ENCODE measurements around the gene ZNF175. TPM values are rescaled to one million over a fixed set of nuclear protein-coding genes. Genes with fewer than 3 reads are reported as not detected.

ZNF175 gene
- total RNA-seq, 1 experiment from 2014 or later: 16.1 TPM

- H3K4me1 Mint-ChIP-seq (ENCODE audit: low read depth, unreplicated experiment): no peaks in the 10 kb centered on the region
- peaks cover 8% of the 10 kb centered on the region for H3K36me3 Mint-ChIP-seq (ENCODE audit: insufficient read depth, unreplicated experiment)
- H3K4me3 Mint-ChIP-seq (ENCODE audit: low read depth, unreplicated experiment): no peak overlapping the region
- intact Hi-C loops (cut with micrococcal nuclease; ENCODE audit: unreplicated experiment): no loop called here
- no peak for DNase-seq
- peak overlapping the region; percentile 33 for H3K27ac Mint-ChIP-seq (ENCODE audit: unreplicated experiment)
- no peaks in the 10 kb centered on the region for H3K27me3 Mint-ChIP-seq (ENCODE audit: unreplicated experiment)
- H3K9me3 Mint-ChIP-seq (ENCODE audit: low read depth, unreplicated experiment): peaks cover 28% of the 10 kb centered on the region
- CTCF ChIA-PET: no interaction called here
- TF ChIP-seq CTCF (IDR thresholded peaks at IDR 0.05; ENCODE audit: unreplicated experiment): no peak
- no TSS peak for BruUV-seq (replicated peaks)
These were observed 15.7 kb downstream of the ZNF175 start for GRCh38 chr19:51586799-51587198.

GRCh38 chr19:51587264-51588191 lies 16.4 kb downstream of the ZNF175 start:
- Mint-ChIP-seq H3K4me1 (ENCODE audit: low read depth, unreplicated experiment) (no peaks in the 10 kb centered on the region), H3K36me3 (ENCODE audit: insufficient read depth, unreplicated experiment) (peaks cover 8% of the 10 kb centered on the region)
- no peak for TF ChIP-seq CTCF (IDR thresholded peaks at IDR 0.05; ENCODE audit: unreplicated experiment)

GRCh38 chr19:51589511-51589910 lies 18.4 kb downstream of the ZNF175 start:
- H3K27me3 Mint-ChIP-seq (ENCODE audit: unreplicated experiment): no peaks in the 10 kb centered on the region
- H3K4me3 Mint-ChIP-seq (ENCODE audit: low read depth, unreplicated experiment): no peak overlapping the region
- intact Hi-C loops (cut with micrococcal nuclease; ENCODE audit: unreplicated experiment): no loop called here
- no peak for TF ChIP-seq CTCF (IDR thresholded peaks at IDR 0.05; ENCODE audit: unreplicated experiment)
- no peak overlapping the region for H3K27ac Mint-ChIP-seq (ENCODE audit: unreplicated experiment)
- CTCF ChIA-PET: no interaction called here
- H3K4me1 Mint-ChIP-seq (ENCODE audit: low read depth, unreplicated experiment): peaks cover 11% of the 10 kb centered on the region
- H3K36me3 Mint-ChIP-seq (ENCODE audit: insufficient read depth, unreplicated experiment): peaks cover 21% of the 10 kb centered on the region
- BruUV-seq (replicated peaks): no TSS peak
- peaks cover 21% of the 10 kb centered on the region for H3K9me3 Mint-ChIP-seq (ENCODE audit: low read depth, unreplicated experiment)
- no peak for DNase-seq

More at GRCh38 chr19:51587264-51588191, 16.4 kb downstream of the ZNF175 start:
- H3K9me3 Mint-ChIP-seq (ENCODE audit: low read depth, unreplicated experiment): peaks cover 31% of the 10 kb centered on the region
- no TSS peak for BruUV-seq (replicated peaks)
- no peak for DNase-seq
- intact Hi-C loops (cut with micrococcal nuclease; ENCODE audit: unreplicated experiment): no loop called here
- CTCF ChIA-PET: no interaction called here
- no peak overlapping the region for H3K27ac Mint-ChIP-seq (ENCODE audit: unreplicated experiment)
- H3K27me3 Mint-ChIP-seq (ENCODE audit: unreplicated experiment): no peaks in the 10 kb centered on the region
- no peak overlapping the region for H3K4me3 Mint-ChIP-seq (ENCODE audit: low read depth, unreplicated experiment)

- peaks cover 30% of the 10 kb centered on the region for H3K36me3 Mint-ChIP-seq (ENCODE audit: insufficient read depth, unreplicated experiment)
- intact Hi-C loops (cut with micrococcal nuclease; ENCODE audit: unreplicated experiment): no loop called here
- CTCF ChIA-PET: no interaction called here
- TF ChIP-seq CTCF (IDR thresholded peaks at IDR 0.05; ENCODE audit: unreplicated experiment): no peak
- BruUV-seq (replicated peaks): no TSS peak
- H3K27me3 Mint-ChIP-seq (ENCODE audit: unreplicated experiment): no peaks in the 10 kb centered on the region
- no peak overlapping the region for H3K4me3 Mint-ChIP-seq (ENCODE audit: low read depth, unreplicated experiment)
- no peak for DNase-seq
- H3K27ac Mint-ChIP-seq (ENCODE audit: unreplicated experiment): no peak overlapping the region
- peaks cover 20% of the 10 kb centered on the region for H3K9me3 Mint-ChIP-seq (ENCODE audit: low read depth, unreplicated experiment)
- H3K4me1 Mint-ChIP-seq (ENCODE audit: low read depth, unreplicated experiment): peaks cover 19% of the 10 kb centered on the region
These were observed 19.4 kb downstream of the ZNF175 start for GRCh38 chr19:51590441-51590840.

Data from Calu3 (cell line).